Renal cortex interstitium (tissue), 15 donors: ENCODE data around the gene SLAMF9. TPM values are rescaled to one million over a fixed set of nuclear protein-coding genes. Genes with fewer than 3 reads are reported as not detected.

Experiments
- DNase-seq, 11 donors: peaks; one replicate each; pipeline ENCODE4 v3.0.0-alpha.2; 2013; ENCODE audit warnings: low read depth in 9 of 11, low spot score in 4 of 11; ENCODE audit errors: extremely low read depth in 1 of 11
- long read RNA-seq, 16 experiments: transcript quantifications; one replicate each; lab custom pipeline, GENCODE V29; 2026
- polyA plus RNA-seq, 3 donors: library from polyadenylated mRNA; unstranded; fragments of 120-200 nt; gene quantifications; one replicate each; pipeline ENCODE4 v1.2.1, GENCODE V29; 2013; ENCODE audit not compliant: insufficient read length in 3 of 3

The SLAMF9 gene
- polyA plus RNA-seq: not detected
- long read RNA-seq, donor 1: 0 reads
- long read RNA-seq, donor 2: 0 reads
- long read RNA-seq, donor 3: 0 reads
- long read RNA-seq, donor 4: 0 reads
- long read RNA-seq, donor 5: 0 reads
- long read RNA-seq, donor 6: 0 reads
- long read RNA-seq, donor 7: 0 reads
- long read RNA-seq, donor 8: 0 reads
- long read RNA-seq, donor 9: 0 reads
- long read RNA-seq, donor 10: 0 reads
- long read RNA-seq, donor 11: 0 reads
- long read RNA-seq, donor 12: 0 reads
- long read RNA-seq, donor 13: 0 reads
- long read RNA-seq, donor 14: 0 reads
- long read RNA-seq, donor 15: 0 reads
- long read RNA-seq, donor 16: 0 reads

DNA sequence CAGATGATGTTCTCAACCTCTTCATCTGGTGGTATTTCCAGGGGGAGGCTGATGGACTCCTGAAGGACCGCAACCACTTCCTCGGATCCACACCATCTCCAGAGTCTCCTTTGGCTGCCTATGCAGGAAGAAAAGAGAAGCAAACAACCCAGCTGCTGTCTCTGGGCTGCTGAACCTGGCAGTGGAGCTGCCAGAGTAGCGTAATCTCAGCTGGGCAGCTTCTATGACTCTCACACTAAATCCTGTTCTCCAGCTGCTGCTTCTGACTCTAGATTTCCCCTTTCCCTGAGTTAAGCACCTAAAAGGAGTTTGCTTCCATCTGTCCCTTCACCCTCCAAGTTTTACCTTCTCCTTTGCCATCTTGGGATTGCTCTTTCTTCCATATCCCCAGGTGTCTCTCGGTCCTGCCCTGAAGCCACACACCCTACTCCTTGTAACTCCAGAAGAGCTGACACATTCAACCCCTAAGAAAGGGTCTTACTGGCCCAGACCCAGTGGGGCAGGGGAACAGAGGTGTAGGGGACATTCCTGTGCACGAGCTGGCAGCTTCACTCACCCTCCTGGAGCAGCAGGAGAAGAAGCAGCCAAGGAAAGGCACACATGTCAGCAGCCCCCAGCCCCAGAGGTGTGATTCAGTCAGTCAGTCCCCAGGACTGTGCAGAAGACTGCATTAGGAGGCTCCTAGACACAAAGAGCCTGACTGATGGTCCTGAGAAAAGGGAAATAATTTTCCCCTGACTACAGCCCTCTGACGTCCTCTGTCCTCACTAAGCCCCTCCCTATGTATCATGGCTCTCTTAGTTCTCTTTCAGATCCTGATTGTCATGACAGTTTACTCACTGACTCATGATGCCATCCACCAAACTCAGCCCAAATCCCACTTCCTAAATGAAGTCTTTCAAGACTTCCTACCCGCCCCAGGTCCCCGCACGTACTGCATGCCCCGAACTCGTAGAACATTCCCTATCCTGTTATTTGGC, at the start of gene SLAMF9:
TSS of gene SLAMF9 (minus strand) at position 702 of the 980 bp plus-strand sequence. CDS start at position 602, 100 bp downstream.
- DNase-seq: no peak

DNA sequence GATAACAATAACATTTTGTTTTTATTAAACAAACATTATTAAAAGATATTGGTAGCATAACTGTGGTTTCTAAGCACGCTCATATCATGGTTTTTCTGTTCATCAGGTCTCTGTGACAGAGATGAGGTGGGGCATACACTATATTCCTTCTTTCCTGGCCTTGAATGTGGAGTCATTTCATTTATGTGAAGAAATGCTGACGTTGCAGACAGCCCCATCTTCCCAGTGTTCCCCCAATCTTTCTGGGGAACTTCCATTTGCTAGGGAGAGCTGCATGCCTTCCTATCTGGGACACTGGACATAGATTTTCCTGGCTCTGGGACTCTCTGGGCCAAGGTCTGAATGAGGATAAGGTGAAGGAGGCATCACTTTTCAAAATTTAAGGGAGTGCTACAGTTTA, 47.4 kb upstream of the SLAMF9 start:
- no peak for DNase-seq

DNA sequence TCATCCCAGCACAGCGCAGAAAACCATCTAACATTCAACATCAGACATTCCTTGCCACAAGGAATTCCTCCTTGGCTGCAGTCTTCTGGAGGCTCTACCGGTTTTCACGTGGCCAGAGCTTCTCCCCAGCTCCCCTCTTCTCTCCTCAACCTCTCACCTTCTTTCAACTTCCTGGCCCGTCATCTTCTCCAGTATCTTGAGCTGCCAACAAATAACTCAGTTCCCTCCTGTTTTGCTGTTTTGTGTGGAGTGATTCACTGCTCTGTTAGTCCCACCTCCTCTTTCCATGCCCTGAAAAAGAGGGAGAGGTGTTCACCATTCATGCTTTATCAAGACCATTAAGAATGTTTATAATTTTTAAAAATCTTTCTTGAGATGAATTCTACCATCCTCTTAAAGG, 45.2 kb upstream of the SLAMF9 start:
- DNase-seq: no peak

DNA sequence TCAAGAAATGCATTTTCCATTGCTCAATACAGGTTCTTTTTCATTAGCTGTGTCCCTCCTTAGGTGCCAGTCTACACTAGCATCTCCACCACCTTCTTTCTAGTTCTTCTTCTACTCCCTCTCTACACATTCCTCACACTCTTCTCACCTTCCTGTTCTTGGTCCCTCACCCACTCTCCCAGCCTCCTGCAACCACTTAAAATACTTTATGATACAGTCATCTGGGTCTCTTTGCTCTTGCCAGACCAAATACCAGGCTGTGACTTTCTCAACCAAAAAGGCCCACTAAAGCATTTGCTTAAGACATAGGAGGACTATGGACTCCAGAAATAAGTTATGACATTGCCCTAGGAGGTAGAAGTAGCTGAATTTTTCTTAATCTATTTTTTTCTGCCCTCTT, 42.6 kb upstream of the SLAMF9 start:
- DNase-seq: no peak

DNA sequence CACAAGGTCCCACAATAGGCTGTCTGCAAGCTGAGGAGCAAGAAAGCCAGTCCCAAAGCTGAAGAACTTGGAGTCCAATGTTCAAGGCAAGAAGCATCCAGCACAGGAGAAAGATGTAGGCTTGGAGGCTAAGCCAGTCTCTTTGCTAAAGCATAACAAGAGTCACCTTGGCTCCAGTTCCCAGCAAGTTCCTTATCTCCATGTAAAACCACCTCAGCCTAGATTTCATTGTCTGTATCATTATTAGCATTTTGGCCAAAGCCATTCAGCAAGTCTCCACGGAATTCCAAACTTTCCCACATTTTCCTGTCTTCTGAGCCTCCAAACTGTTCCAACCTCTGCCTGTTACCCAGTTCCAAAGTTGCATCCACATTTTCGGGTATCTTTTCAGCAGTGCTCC, 40.9 kb upstream of the SLAMF9 start:
- DNase-seq: no peak

DNA sequence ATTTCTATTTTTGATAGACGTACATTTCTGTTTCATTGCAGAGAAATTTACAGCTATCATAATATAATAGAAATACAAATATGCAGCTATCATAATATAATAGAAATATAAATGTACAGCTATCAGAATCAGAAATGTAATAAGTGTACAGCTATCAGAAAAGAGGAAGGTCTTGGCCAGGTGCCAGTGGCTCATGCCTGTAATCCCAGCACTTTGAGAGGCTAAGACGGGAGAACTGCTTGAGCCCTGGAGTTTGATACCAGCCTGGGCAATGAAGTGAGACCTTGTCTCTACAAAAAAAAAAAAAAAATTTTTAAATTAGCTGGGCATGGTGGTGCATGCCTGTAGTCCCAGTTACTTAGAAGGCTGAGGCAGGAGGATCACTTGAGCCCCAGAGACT, 39.9 kb upstream of the SLAMF9 start:
- no peak for DNase-seq

DNA sequence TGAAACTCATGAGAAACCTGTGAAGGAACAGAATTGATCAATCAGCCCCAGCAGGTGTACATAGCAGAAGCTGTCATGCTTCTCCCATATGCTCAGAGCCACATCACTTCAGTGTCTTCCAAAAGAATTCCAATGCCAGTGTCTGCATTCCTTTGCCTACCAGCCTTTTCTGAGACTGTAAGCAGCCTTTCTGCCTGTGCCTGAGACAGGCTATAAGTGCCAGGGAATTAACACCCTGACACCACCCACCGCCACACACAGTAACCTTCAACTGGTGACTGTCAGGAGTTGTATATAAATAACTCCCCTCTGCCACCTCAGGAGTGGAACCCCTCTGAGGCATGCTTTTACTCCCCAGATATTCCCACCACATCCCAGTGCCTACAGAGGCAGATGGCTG, 38.1 kb upstream of the SLAMF9 start:
- DNase-seq: no peak

DNA sequence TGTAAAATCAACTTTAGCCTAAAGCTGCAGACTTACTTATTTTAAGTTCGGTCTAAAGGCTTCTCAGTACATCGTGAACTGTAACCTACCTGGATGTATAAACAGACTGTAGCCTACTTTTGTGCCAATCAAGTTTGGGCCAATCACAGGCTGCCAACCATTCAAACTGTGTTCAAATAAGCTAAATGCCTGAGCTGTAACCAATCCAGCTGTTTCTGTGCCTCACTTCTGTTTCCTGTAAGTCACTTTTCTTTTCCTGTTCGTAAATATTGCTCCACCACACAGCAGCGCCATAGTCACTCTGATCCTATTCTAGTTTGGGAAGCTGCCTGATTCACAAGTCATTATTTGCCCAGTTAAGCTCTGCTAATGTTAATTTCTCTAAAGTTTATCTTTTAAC, 37.5 kb upstream of the SLAMF9 start:
- no peak for DNase-seq

DNA sequence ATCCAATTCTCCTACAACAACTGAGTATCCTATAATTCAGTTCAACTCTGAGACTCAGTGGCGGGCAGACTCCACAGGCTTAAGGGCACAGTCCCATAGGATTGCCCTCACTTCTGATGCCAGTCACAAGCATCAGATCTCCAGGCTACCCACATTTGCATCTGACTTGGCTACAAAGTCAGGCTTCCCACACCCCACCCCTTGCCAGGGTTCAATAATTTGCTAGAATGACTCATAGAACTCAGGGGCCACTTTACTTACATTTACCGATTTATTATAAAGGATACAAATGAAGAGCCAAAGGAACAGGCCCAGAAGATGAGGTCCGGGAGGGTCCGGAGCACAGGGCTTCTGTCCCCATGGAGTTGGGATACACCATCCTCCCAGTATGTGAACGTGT, 36.0 kb upstream of the SLAMF9 start:
- no peak for DNase-seq

DNA sequence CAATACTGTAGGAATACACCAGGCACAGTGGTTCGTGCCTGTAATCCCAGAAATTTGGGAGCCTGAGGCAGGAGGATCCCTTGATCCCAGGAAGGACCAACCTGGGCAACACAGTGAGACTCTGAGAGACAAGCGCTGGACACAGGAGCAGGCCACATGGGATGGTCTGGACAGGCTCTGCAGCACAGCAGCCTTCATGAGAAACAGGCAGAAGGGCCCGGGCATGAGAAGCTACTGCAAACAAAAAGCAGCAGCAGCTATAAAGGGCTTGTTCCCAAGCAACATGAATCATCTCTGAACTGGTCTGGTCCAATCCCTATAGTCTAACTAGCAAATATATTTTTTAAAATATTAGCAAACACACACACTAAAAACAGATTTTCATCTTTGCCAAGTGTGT, 35.5 kb upstream of the SLAMF9 start:
- no peak for DNase-seq

DNA sequence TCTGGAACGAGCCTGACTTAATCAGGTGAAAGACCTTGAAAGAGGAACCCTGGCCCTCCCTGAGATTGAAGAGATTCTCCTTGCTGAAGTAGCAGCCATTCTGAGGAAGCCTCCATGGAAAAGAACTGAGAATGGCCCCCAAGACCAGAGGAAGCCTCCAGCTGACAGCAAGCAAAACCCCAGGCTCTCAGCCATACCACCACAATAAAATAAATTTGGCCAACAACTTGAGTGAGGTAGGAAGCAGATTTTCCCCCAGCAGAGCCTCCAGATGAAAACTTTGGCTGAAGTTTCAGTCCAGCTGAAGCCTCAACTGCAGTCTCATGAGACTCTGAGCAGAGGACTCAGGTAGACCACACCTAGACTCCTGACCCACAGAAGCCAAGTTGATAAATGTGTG, 34.0 kb upstream of the SLAMF9 start:
- no peak for DNase-seq

DNA sequence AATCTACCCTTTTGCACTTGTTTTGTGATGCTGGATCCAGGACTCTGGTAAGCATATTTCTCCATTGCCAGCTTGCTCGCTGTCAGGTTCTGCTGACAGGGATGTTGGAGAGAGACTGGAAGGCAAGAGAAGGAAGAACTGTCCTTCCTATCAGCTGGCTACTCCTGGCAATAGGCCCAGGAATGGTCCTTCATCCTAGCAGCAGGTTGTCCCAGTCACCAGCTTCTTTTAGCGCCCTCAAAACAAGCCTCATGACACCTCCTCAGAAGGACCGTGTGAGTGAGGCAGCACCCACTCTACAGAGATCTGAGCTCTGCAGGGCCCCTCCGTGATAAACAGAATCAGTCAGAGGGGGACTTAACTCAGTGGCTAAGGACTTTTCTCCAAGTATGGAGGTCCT, 33.1 kb upstream of the SLAMF9 start:
- DNase-seq: no peak

DNA sequence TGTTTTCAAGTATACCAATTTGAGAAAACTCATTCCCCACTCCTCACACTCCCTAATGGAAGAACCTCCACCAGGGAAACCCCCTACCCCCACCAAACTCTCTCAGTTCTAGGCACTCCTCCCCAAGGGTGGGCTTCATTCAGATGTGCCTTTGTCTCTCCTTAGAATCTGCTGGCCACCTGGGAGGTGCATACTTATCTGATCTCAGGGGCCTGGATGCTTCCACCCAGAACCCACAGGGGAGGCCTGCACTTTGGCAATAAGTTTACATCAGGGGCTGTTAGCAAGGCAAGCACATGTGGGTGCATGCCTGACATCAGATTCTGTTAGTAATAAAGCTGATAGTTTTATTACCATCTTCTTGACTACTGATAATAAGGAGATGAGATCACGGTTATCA, 32.5 kb upstream of the SLAMF9 start:
- DNase-seq: no peak

DNA sequence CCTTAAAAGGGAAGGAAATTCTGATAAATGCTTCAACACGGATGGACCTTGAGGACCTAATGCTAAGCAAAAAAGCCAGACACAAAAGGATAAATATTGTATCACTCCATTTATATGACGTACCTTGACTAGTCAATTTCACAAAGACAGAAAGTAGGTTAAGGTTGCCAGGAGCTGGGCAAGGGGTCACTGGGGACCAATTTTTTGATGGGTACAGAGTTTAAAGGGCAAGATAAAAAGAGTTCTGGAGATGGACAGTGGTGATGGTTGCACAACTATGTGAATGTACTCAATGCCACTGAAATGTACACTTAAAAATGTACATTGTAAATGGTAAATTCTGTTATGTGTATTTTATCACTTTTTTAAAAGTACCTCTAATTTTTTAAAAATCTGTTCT, 32.1 kb upstream of the SLAMF9 start:
- no peak for DNase-seq

DNA sequence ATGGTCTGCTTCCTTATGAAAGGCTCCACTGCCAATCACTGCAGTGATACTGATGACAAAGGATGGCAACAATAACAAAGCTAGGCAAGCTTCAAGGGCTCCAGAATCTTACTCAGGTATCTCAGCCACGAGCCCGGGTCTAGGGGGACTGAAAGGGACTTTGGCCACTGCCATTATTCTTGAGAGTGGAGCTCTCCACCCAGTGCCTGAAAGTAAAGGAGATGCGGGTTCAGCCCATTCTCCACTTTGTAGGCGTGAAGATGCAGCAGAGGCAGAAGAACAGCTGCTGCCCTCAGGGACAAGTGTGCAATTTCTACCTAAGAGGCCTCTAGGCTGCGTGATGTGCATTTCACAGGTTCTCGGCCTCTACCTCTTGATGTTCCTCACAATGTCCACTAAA, 31.4 kb upstream of the SLAMF9 start:
- DNase-seq: no peak

DNA sequence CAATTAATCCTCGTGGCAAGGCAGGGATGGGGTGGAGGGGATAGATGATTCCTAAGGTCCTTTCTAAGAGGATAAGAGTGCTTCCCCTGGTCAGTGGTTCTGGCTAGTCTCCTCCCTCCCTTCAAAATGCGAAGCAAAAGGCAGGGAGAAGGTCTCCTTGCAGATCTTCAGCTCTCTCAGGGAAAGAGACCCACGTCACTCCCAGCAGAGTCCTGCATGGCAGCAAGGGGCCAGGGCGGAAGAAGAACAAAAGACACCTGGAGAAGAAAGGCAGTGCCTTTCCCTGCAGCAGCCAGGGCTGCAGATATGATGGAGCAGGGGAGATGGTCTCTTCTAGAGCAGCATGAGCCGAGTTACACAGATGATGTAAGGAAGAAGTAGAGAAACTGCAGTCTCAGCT, 29.6 kb upstream of the SLAMF9 start:
- no peak for DNase-seq

DNA sequence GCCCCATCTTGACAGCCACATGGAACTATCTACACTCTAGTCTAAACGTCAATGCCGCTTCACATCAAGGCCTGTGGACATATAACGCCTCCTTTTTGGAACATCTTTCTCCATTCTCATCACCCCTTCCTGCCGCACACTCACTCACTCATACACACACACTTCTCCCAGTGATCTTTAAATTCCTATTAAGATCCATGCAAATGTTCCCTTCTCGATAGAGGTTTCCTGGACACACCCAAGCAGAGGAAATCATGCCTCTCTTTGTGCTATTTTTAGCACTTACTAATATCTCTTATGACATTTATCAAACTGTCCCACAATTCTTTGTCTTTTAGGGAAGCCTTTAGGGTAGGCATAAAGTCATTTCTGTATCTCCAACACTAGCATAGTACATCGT, 28.2 kb upstream of the SLAMF9 start:
- DNase-seq: no peak

DNA sequence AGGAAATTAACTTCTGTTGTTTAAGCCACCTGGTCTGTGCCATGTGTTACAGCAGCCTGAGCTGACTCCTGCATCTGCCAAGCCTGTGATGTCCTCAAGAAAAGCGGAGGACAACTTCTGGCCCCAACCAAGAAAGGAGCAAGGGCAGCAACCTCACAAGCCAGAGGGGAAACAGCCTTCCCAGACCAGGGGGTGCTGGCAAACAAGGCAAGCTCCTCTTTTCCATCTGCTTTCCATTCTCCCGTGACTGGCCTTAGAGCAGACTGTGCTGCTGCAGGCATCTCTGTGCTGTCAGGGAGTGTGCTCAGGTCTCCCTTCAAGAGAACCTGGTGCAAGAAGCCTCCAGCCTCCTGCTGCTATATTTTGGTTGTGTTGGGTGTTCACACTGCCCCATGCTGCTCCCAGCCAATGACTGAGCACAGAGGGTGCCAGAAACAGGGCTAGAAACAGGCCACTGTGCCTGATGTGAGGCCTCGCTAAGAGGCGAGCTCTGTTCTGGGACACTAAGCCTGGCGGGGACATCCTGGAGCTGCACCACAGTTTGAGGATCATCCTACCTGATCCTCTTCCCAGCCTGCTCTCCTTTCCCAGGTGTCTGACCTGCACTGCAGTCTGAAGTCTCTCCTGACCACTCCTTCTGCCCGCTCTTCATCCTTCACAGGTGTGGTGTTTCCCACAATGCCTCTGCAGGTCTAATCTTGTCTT, 27.5 kb upstream of the SLAMF9 start:
- no peak for DNase-seq

DNA sequence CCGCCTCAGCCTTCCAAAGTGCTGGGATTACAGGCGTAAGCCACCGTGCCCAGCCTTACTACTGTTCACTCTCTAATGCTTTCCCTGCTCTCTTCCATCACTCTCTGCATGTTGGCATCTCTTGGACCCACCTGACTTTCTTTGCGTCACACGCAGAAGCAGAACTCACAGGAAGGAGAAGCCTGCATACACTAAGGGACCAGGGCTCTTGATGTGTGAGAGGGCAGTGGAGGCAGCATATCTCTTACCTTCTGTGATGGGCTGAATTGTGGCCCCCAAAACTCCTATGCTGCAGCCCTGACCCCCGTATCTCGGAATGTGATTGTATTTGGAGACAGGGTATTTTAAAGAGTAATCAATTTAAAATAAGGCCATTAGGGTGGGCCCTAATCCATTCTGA, 26.7 kb upstream of the SLAMF9 start:
- DNase-seq: no peak

DNA sequence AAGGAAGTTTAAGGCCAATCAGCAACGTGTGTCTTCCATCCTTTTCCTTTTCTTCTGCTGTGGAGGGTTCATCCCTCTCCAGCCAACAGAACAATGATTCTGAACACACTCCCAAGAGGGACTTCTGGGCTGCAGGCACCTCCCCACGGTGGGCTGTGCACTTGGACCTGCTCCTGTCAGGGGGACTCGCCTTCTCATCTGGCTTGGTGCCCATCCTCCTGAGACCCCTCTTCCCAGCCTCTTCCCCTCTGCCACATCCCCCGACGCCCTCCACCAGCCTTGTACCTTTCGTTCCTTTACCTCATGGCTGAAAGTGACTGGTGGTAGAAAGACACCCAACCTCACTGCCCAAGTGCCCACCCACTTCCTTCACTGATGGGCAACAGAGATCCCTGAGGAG, 26.0 kb upstream of the SLAMF9 start:
- DNase-seq: no peak
